IPS DF 19.7 (cell line): Measurements from ENCODE around the gene IKBKG.
"Not testable (repeated sequence)": the region's sequence is repeated elsewhere in the genome, so short reads cannot be mapped to it uniquely, and the experiment has no call there.

ENCODE experiments used
- DNase-seq: peaks from one replicate; pipeline ENCODE4 v3.0.0-alpha.2; 2013; ENCODE audit warnings: low read depth, low spot score

Gene IKBKG

GRCh38 chrX:154558896-154559295 is 11.5 kb downstream of the IKBKG start:
- DNase-seq: not testable (repeated sequence)

- DNase-seq: not testable (repeated sequence)
Measured at GRCh38 chrX:154560326-154560725, 12.9 kb downstream of the IKBKG start.

GRCh38 chrX:154562295-154562694 is 14.9 kb downstream of the IKBKG start:
- not testable (repeated sequence) for DNase-seq

- DNase-seq: not testable (repeated sequence)
Measured at GRCh38 chrX:154570361-154570760, 22.9 kb downstream of the IKBKG start.

- DNase-seq: not testable (repeated sequence)
Measured at GRCh38 chrX:154573061-154573460, 25.6 kb downstream of the IKBKG start.

- DNase-seq: not testable (repeated sequence)
Measured at GRCh38 chrX:154575076-154575475, 27.7 kb downstream of the IKBKG start.

GRCh38 chrX:154582994-154583393 is 35.6 kb downstream of the IKBKG start:
- DNase-seq: not testable (repeated sequence)

GRCh38 chrX:154584585-154585183 is 37.3 kb downstream of the IKBKG start, which contains the start of gene CTAG1A:
TSS of gene CTAG1A (plus strand) at chrX:154585133. CDS start at chrX:154585207, 74 bp downstream.
- not testable (repeated sequence) for DNase-seq

GRCh38 chrX:154590415-154590814 is 43.0 kb downstream of the IKBKG start:
- not testable (repeated sequence) for DNase-seq

GRCh38 chrX:154592505-154592904 is 45.1 kb downstream of the IKBKG start:
- DNase-seq: no peak

- no peak for DNase-seq
Measured at GRCh38 chrX:154593201-154593600, 45.8 kb downstream of the IKBKG start.

GRCh38 chrX:154594491-154594890 is 47.1 kb downstream of the IKBKG start:
- DNase-seq: no peak

- no peak for DNase-seq
Measured at GRCh38 chrX:154595559-154596249, 48.3 kb downstream of the IKBKG start.

GRCh38 chrX:154596290-154596929 is 49.0 kb downstream of the IKBKG start:
- DNase-seq: peak; percentile 83

- DNase-seq: no peak
Measured at GRCh38 chrX:154597221-154597620, 49.8 kb downstream of the IKBKG start.

GRCh38 chrX:154598656-154599055 is 51.2 kb downstream of the IKBKG start:
- no peak for DNase-seq

GRCh38 chrX:154599531-154599930 is 52.1 kb downstream of the IKBKG start:
- no peak for DNase-seq

- no peak for DNase-seq
Measured at GRCh38 chrX:154600759-154601374, 53.4 kb downstream of the IKBKG start.

GRCh38 chrX:154602226-154602625 is 54.8 kb downstream of the IKBKG start:
- no peak for DNase-seq

- DNase-seq: no peak
Measured at GRCh38 chrX:154602766-154603437, 55.5 kb downstream of the IKBKG start.
